ENCODE data around the gene MOB3A. TPM values are rescaled to one million over a fixed set of nuclear protein-coding genes. Genes with fewer than 3 reads are reported as not detected.
A peak's percentile ranks its signal among the peaks of the same experiment; 100 is the strongest.

The MOB3A gene
- total RNA-seq, 1 donor from 2014 or later = 45.5 TPM

- no peaks in the 10 kb centered on the region for H3K36me3 Mint-ChIP-seq (ENCODE audit: low read depth)
- DNase-seq (ENCODE audit: low spot score) = no peak
- TF ChIP-seq CTCF (IDR thresholded peaks at IDR 0.05) = no peak
- H3K27me3 Mint-ChIP-seq (ENCODE audit: low read depth) = no peaks in the 10 kb centered on the region
- H3K27ac Mint-ChIP-seq (ENCODE audit: unreplicated experiment) = peak overlapping the region; percentile 99
- no peak overlapping the region for H3K4me3 Mint-ChIP-seq (ENCODE audit: unreplicated experiment)
- peaks cover 43% of the 10 kb centered on the region for H3K4me1 Mint-ChIP-seq (ENCODE audit: low read depth)
- H3K9me3 Mint-ChIP-seq (ENCODE audit: low read depth) = no peaks in the 10 kb centered on the region
Measured at GRCh38 chr19:2057484-2058469, 38.3 kb downstream of the MOB3A start.

GRCh38 chr19:2056837-2057192 is 39.3 kb downstream of the MOB3A start:
- H3K27ac Mint-ChIP-seq (ENCODE audit: unreplicated experiment) = peak overlapping the region; percentile 75
- no peak overlapping the region for H3K4me3 Mint-ChIP-seq (ENCODE audit: unreplicated experiment)
- H3K27me3 Mint-ChIP-seq (ENCODE audit: low read depth) = no peaks in the 10 kb centered on the region
- peaks cover 33% of the 10 kb centered on the region for H3K4me1 Mint-ChIP-seq (ENCODE audit: low read depth)
- no peaks in the 10 kb centered on the region for H3K9me3 Mint-ChIP-seq (ENCODE audit: low read depth)
- no peaks in the 10 kb centered on the region for H3K36me3 Mint-ChIP-seq (ENCODE audit: low read depth)
- TF ChIP-seq CTCF (IDR thresholded peaks at IDR 0.05) = no peak
- no peak for DNase-seq (ENCODE audit: low spot score)

GRCh38 chr19:2055931-2056836 is 39.9 kb downstream of the MOB3A start:
- H3K4me1 Mint-ChIP-seq (ENCODE audit: low read depth) = peaks cover 33% of the 10 kb centered on the region
- H3K27me3 Mint-ChIP-seq (ENCODE audit: low read depth) = no peaks in the 10 kb centered on the region
- H3K9me3 Mint-ChIP-seq (ENCODE audit: low read depth) = no peaks in the 10 kb centered on the region
- no peaks in the 10 kb centered on the region for H3K36me3 Mint-ChIP-seq (ENCODE audit: low read depth)
- H3K4me3 Mint-ChIP-seq (ENCODE audit: unreplicated experiment) = no peak overlapping the region
- TF ChIP-seq CTCF (IDR thresholded peaks at IDR 0.05) = peak; percentile 28
- peak; percentile 75 for DNase-seq (ENCODE audit: low spot score)
- peak overlapping the region; percentile 69 for H3K27ac Mint-ChIP-seq (ENCODE audit: unreplicated experiment)

GRCh38 chr19:2054763-2055162 is 41.4 kb downstream of the MOB3A start:
- H3K27me3 Mint-ChIP-seq (ENCODE audit: low read depth) = no peaks in the 10 kb centered on the region
- no peak overlapping the region for H3K27ac Mint-ChIP-seq (ENCODE audit: unreplicated experiment)
- TF ChIP-seq CTCF (IDR thresholded peaks at IDR 0.05) = no peak
- peak; percentile 88 for DNase-seq (ENCODE audit: low spot score)
- peaks cover 25% of the 10 kb centered on the region for H3K4me1 Mint-ChIP-seq (ENCODE audit: low read depth)
- H3K4me3 Mint-ChIP-seq (ENCODE audit: unreplicated experiment) = no peak overlapping the region
- no peaks in the 10 kb centered on the region for H3K9me3 Mint-ChIP-seq (ENCODE audit: low read depth)
- no peaks in the 10 kb centered on the region for H3K36me3 Mint-ChIP-seq (ENCODE audit: low read depth)
